Measurements from ENCODE around the gene OLFML2B.

DNA sequence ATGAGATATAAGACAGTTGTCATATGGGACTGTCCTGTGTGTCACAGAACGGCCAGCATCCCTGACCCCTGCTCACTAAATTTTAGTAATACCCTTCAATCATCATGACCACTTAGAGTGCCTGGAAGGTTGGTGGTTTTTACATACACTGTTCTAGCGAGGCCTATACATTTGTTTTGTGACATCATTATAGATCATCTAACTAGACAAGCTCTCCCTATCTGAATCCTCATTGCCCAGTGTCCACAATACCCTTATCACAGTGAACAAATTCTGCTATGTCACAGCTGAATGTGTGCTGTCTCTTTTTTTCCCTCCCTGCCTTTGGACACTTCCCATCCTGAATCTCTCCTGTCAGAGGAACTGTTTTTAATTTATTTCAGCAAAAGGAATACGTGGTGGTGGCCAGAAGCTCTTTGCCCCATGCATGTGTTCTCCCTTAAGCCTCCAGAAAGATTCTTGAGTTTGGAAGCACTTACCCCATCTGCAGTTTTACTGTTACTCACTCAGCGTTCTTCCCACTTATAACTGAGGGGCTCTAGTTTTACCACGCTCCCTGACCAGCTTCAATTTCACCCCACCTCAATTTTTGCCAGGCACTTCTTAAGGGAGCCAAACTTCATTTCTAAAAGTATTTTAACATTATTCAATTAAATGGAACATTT is 70.3 kb downstream of the OLFML2B start:
- TF ChIP-seq GATA2 (IDR thresholded peaks at IDR 0.05; ENCODE audit: low read depth, low read length) (peak; percentile 56; the same call in 1 of the 2 replicates), GATA3 (IDR thresholded peaks at IDR 0.05; ENCODE audit: low read depth, low read length) (peak; percentile 59)
